Esophagus squamous epithelium (tissue), 4 donors: ENCODE measurements around the gene C15orf40.

Source experiments
- POLR2A ChIP-seq, 4 donors: fragments of 450-650 bp; IDR thresholded peaks; one replicate each; pipeline ENCODE4 v1.6.1; 2017; ENCODE audit warnings: antibody characterized with exemption in 4 of 4, mild to moderate bottlenecking in 4 of 4, moderate library complexity in 3 of 4
- TF ChIP-seq, protein P1 (sequence below), 6 experiments: fragments of 450-650 bp in 4 of 6; fragments of 200-600 bp in 2 of 6; sonication (generic) in 2 of 6; IDR thresholded peaks; one replicate each; pipeline ENCODE4 v1.5.1; 2016 to 2019; ENCODE audit warnings: antibody characterized with exemption in 6 of 6, mild to moderate bottlenecking in 4 of 6, moderate library complexity in 4 of 6

DNA sequence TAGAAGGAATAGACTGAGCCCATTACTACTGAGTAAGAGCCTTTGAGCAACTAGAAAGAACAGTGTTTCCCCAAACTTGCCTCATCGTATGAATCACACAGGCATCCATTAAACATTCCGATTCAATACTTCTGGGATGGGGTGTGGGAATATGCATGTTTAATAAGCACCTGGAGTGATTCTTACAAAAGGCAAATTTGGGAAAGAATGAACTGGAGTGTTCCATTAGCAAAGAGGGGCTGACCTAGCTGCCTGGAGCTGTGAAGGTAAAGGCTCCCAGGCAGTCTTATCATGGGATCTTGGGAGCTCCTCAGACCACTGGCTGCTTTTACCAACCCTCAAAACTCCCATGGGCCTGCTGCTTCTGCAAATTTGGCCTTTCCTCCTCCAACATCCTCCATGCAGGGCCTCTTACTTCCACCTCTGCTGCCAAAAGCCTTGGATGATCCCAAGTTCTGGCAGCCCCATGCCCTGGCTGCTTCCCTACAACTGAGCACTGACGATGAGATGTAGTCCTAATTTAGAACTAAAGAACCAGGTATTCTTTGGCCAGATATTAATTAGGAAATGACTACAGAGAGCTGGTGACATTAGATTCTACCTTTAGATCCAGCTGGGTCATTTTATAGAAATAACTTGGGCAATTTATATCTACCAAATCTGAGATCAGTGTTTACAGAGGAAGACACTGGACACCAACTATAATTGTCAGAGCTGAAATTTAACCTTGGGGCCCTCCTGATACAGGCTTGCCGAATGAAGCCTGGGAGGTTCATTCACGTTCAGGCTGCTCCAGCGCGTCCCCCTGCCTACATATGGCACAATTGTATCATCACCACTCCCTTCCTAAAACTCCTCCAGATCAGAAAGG, 47.7 kb downstream of the C15orf40 start:
- no peak for TF ChIP-seq POLR2A (IDR thresholded peaks at IDR 0.05)
- TF ChIP-seq, protein P1, sequence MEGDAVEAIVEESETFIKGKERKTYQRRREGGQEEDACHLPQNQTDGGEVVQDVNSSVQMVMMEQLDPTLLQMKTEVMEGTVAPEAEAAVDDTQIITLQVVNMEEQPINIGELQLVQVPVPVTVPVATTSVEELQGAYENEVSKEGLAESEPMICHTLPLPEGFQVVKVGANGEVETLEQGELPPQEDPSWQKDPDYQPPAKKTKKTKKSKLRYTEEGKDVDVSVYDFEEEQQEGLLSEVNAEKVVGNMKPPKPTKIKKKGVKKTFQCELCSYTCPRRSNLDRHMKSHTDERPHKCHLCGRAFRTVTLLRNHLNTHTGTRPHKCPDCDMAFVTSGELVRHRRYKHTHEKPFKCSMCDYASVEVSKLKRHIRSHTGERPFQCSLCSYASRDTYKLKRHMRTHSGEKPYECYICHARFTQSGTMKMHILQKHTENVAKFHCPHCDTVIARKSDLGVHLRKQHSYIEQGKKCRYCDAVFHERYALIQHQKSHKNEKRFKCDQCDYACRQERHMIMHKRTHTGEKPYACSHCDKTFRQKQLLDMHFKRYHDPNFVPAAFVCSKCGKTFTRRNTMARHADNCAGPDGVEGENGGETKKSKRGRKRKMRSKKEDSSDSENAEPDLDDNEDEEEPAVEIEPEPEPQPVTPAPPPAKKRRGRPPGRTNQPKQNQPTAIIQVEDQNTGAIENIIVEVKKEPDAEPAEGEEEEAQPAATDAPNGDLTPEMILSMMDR (IDR thresholded peaks at IDR 0.05) = no peak
